Fibroblast of peridontal ligament (primary cell): ENCODE measurements around the gene SLC25A5.
"Not testable (repeated sequence)": the region's sequence is repeated elsewhere in the genome, so short reads cannot be mapped to it uniquely, and the experiment has no call there.

Experiments
- DNase-seq: peaks from one replicate; pipeline ENCODE4 v3.0.0-alpha.2; 2010; ENCODE audit errors: extremely low read depth

The SLC25A5 gene

DNA sequence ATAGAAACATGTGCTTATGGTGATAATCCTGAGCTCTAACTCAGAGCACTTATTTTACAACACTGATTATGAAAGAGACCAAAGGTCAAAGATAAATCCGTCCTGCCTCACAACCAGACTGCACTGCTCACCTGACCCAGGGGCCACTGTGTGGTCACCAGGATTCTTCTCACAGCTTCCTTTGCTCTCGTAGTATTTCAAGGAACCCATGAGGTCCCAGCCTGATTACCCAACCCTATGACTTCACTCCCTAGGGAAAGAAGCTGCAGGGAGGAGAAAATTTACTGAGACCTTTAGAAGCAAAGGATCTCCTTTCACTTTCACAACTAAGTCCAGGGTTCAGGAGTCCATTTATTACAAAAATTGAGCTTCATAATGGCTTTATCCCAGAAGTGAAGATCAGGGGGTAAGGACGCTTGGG lies 9.6 kb downstream of the SLC25A5 start:
- peak; percentile 87 for DNase-seq

DNA sequence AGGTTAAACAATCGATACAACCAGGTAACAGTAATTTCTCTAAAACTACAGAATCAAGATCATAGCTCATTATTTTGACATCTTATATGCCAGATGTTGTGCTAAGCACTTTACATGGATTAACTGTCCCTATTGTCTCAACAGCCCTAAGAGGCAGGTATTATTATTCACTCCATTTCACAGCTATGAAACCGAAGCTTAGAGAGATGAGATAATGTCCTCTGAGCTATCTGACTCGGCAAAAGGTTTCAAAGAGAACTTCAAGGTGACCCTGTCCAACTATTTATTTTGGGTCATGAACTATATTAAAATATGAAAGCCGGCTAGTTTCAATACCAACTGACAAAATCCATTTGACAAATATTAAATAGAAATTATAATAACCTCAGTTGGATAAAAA lies 10.3 kb downstream of the SLC25A5 start:
- no peak for DNase-seq

DNA sequence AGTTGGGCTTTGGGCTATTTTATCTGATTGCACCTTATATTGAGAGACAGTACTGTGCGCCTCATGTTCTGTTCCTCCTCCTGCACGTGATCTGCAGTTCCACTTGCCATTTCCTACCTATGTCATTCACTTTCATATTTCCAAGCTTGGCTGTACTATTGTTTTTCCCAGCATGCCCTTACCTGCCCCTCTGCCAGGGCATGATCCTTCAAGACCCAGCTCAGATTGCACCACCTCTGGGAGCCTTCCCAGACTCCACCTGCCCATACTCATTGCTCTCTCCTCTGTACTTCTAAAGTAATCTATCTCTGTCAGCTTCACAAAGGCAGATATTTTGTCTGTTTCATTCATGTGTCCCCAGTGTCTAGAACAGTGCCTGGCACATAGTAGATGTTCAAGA lies 11.6 kb downstream of the SLC25A5 start:
- no peak for DNase-seq

DNA sequence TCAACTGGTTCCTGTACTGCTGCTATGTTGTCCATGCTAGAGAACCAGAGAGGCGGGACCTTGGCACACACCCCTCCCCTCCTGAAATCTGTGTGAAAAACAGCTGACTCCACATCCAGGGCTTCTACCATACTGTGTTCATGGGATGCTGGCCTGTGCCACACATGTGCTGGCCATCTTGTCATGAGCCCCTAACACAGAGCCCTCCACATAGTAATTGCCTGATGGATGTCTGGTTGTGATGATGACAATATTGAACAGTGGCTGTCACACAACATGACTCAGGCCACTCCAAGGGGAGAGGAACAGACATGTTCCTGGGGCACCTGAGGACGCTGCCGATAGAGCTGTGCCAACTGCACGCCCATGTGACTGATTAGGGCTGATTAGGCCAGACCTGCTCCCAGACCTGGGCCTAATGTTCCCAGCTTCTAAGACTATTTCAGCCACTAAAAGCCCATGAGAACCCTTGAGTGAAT lies 13.1 kb downstream of the SLC25A5 start:
- DNase-seq: no peak

DNA sequence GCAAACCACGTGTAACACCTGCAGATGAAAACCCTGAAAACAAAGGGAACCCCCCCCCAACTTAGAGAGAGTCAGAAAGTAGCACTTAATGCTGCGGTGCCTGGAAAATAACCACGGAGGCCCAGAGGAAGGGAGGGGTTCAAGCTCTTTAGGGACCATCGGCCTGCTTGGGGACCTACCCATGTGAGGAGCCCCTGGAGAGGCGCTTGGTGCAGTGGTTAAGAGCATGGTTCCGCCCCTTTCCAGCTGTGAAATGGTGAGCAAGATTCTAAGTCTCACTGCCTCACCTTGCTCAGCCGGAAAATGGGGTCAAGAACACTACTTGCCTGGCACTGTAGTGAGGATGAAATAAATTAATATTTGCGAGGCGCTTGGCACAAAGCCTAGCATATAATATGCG lies 13.8 kb downstream of the SLC25A5 start:
- DNase-seq: no peak

DNA sequence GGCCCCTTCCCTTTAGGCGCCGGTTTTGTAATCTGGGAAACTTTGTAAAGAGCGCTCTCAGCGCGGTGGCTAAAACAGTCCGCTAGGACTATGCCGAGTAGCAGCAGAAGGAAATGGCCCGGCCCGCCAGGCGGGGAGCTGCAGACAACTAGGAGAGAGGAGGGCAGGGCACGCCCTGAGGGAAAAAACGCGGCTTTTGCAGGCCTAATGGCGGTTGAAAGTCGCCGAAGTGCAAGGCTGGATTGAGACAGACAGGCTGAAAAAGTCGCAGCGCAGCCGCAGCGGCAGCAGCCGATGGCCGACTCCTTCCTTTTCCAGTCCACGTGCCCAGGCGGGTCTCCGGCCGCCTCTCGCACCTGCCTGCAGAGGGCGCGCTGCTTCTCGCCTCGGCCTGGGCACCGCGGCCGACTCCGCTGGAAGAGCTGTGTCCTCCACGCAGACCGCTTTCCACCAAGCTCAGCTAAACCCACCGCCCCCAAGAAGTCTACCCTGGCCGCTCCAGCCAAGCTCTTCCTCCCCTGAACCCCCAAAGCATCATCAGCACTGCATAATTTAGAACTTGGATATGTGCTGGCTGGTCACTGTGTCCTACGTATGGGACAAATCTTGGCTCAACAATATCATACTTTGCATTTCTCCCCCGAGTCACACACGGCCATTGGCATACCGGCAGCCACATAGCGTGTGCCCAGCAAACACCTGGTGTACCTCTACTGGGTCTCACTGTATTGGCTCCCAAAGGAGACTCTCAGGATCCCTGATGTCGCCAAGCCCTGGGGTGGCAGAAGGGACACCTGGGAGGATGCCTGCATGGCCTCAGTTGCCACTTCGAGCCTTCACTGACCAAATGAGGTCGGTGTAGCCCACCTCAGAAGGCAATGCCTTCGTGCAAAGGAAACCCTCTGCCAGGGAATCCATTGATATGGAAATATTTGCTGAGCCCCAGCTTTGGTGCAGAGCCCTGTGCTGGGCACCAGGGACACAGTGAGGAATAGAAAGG lies 14.5 kb downstream of the SLC25A5 start:
- peak; percentile 40 for DNase-seq

DNA sequence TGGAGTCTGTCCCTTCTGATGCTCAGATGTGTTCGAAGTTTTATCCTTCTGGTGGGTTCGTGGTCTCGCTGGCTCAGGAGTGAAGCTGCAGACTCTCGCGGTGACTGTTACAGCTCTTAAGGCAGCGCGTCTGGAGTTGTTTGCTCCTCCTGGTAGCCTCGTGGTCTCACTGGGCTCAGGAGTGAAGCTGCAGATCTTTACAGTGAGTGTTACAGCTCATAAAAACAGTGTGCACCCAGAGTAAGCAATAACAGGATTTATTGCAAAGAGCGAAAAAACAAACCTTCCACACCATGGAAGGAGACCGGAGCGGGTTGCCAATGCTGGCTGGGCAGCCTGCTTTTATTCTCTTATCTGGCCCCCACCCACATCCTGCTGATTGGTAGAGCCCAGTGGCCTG lies 18.5 kb downstream of the SLC25A5 start:
- no peak for DNase-seq

DNA sequence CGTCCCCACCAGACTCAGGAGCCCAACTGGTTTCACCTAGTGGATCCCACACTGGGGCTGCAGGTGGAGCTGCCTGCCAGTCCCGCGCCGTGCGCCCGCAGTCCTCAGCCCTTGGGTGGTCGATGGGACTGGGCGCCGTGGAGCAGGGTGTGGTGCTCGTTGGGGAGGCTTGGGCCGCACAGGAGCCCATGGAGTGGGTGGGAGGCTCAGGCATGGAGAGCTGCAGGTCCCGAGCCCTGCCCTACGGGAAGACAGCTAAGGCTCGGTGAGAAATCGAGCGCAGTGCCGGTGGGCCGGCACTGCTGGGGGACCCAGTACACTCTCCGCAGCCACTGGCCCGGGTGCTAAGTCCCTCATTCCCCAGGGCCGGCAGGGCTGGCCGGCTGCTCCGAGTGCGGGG lies 19.5 kb downstream of the SLC25A5 start:
- not testable (repeated sequence) for DNase-seq

DNA sequence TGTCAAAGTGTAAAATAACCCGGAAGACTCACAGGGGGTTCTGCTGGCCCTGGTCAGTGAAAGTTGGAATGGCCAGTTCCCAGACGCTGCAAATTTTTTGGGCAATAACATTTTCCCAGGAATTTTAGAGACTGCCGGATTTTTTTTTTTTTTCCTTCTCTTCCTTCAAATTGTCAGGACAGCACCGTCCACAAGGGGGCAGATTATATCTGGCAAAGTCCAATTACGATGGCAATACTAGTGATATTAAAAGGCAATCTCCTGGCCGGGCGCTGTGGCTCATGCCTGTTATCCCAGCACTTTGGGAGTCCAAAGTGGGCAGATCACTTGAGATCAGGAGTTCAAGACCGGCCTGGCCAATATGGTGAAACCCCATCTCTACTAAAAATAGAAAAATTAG lies 20.5 kb downstream of the SLC25A5 start:
- DNase-seq: peak; percentile 69

DNA sequence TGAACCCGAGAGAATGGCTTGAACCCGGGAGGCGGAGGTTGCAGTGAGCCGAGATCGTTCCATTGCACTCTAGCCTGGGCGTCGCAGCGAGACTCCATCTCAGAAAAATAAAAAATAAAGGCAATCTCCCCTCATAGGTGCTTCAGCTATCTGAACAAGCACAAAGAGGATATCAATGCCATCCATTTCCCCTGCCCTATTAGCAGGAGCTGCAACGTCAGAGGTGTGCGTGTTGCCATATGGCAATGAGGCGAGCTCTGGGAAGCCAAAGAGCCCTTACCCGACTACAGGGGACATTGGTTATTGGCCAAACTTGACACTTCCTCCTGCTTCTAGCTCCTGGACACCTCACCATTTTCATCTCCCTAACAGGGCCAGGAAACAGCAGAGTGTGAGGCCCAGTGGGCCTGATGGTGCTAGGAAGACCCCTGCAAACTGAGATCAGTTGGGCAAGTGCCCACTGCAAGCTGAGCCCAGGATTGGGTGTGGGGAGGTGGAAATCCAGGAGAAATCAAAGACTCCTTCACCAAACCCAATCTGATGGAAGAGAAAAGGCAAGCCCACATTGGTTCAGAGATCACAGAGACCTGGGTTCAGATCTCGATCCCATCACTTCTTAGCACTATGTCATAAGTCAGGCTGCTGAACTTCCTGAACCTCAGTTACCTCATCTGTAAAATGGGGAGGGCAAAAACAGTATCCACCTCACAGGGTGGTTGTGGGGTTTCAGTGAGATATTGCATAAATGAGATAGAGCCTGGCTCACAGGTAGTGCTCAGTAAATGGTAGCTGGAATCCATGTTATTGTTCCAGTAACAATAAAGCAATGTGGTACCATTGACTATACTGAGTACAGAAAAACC lies 21.2 kb downstream of the SLC25A5 start:
- no peak for DNase-seq

DNA sequence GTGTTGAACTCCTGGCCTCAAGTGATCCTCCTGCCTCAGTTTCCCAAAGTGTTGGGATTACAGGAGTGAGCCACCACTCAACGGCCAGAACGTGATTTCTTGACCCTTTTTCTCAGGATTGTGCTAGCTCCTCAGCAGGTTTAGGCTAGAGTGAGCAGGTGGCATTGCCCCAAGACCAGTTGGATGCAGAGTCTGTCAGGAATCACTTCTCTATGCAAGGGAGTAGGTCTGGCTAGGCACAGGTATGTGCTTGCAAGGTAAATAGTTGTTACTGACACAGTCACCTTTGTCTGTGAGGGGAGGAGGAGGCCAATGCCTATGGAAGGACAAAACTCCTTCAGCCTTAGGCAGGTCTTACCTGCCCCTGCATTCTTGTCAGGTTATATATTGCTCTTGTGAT lies 24.2 kb downstream of the SLC25A5 start:
- DNase-seq: no peak

DNA sequence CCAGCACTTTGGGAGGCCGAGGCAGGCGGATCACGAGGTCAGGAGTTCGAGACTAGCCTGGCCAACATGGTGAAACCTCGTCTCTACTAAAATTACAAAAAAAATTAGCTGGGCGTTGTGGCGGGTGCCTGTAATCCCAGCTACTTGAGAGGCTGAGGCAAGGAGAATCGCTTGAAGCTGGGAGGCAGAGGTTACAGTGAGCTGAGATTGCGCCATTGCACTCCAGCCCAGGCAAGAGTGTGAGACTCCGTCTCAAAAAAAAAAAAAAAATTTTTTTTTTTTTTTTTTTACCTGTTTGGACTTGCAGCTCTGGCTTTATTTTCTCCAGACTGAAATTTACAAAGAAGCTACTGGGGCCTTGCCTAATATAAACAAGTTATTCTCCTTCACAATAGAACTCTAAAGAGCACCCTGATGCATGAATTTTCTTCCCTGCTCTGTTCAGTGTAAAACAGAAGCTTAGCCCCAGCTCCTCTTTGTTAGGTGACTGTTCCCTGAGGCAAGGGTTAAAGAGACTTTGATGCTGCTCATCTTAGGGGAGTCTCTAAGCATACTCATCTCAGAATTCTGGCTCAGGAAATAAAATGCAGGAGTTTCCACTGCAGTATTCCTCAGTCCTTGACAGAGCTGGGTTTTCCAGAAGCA lies 25.7 kb downstream of the SLC25A5 start:
- not testable (repeated sequence) for DNase-seq

DNA sequence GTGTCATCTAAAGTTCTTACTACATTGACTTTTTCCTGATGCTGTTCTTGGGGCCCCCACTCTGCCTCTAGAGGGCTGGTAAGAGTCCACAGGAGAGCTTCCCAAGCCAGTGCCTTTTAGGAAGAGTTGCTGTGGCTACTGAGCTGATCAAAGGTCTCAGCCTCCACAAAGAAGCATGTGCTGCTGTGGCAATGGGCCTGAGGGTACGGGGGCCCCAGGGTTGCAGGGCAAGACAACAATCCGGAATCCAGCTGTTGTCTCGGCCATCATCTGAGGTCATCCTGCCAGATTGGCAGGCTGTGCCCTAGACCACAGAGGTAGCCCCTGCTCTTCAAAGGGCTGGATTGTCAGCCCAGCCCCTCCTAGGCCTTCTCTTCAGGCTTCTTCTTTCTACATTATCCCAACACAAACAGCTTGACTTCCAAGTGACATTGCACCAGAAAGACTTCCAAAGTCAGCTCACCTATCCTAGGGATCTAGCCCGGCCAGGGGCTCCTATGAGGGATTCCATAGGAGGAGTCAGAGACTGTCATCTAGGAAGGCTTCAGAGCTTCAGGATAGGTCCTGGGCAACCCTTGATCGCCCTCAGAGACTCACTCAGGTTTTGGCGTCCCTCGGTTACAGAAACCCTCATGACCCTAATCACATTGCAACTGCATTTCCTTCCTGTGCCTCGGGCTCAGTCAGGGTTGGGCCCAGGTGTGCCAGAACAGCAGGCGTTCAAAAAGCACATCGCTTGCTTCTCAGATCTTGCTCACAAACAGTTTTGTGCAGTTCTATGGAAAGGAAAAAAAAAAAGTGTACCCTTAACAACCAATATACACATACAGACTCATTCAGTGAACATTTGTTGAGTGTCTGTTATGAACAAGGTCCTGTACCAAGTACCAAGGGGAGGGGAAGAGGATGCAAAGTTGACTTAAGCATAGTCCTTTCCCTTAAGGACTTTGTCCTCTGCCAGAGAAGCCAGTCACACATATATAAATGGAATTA lies 27.8 kb downstream of the SLC25A5 start:
- DNase-seq: no peak

DNA sequence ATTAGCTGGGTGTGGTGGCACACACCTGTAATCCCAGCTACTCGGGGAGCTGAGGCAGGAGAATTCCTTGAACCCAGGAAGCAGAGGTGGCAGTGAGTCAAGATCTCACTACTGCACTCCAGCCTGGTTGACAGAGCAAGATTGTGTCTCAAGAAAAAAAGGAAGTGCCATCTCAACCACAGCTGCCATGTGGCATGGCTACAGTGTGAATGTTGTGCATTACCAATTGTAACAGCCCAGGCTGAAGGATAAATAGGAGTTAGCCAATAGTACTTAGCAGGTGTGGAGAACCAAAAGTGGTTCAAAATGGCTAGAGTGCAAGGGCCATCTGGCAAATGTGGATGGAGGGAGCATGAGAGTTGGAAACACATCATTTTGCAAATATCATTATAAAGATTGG lies 28.9 kb downstream of the SLC25A5 start:
- no peak for DNase-seq

DNA sequence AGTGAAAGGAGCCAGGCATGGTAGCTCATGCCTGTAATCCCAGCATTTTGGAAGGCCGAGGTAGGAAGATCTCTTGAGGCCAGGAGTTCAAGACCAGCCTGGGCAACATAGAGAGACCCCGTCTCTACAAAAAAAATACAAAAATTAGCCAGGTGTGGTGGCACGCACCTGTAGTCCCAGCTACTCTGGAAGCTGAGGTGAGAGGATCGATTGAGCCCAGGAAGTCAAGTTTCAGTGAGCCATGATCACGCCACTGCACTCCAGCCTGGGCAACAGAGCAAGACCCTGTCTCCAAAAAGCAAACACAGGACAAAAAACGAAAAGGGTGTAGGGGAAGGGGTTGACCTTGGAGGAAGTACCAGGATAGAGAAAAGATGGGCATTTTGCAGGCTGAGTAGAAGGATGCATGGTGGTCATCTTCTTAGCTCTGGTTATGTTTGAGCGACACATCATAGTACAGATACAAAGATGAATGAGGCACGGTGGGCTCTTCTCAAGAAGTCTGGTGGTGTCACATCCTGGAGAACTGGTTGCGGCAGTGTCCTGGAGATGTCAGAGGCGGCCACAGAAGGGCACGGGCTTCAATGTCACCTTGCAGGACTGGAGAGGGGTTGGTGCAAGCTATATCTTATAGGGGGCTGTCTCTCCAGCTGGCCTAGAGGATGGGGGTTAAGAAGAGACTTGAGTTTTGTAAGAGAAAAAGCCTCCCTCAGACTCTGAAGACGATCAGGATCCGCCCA lies 32.0 kb downstream of the SLC25A5 start:
- DNase-seq: no peak

DNA sequence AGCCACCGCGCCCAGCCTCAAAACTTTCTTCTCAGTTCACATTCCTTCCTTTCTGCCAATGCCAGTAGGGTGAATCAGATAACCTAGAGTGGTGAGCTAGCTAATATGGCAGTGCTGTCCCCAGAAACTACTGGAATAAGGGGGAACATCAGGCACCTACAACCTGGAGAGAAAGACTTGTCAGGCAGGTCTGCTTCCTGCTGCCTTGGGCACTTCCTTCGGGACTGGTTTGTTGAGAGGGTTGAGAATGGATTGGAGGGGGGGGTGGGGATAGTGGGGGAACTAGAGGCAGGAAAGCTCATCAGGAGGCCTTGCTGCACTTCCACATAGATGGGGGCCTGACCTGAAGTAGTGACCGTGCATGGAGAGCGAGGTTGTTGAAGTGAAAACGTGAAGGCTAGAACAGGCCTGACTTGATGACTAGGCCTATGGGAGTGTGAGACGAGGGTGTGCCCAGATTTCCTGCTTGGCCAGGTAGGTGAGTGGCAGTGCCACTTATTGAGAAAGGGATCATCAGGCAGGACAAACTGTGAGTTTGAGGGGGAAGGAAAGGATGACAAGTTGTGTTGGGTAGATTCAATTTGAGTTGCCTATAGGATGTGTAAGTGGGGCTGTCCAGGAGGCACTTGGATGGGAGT lies 33.4 kb downstream of the SLC25A5 start:
- DNase-seq: no peak

DNA sequence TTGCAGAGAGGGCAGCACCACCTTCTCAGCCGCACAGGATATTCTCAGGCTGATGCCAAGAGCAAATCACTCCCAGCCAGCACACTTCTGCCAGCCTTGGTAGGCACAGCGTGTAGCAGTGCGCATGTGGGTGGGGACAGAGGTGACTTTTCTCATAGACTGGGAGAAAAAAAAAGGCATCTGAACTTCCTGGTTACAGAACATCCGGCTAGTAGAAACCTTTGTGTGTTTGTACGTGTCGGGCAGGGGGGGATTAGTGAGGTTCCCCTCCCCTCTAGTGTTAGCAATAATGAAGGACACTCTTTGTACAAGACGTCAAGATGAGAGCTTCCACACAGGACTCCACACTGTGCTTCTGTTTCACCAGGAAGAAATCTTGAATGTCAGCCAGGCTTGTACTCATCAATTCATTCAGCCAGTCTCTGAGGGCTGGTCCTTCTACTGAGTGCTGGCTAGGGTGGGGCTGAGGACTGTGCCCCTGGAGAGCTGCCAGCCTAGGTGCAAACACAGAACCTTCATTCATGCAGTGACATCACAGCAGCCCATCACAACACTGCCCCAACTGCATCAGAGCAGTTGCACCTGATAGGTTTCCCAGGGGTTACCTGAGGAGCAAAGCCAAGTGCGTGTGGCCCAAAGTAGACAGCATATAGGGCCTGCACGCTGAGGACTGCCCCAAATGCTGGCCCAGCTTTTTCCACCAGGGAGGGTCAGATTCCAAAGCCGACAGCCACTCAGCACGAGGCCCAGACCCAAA lies 34.7 kb downstream of the SLC25A5 start:
- DNase-seq: peak; percentile 47

DNA sequence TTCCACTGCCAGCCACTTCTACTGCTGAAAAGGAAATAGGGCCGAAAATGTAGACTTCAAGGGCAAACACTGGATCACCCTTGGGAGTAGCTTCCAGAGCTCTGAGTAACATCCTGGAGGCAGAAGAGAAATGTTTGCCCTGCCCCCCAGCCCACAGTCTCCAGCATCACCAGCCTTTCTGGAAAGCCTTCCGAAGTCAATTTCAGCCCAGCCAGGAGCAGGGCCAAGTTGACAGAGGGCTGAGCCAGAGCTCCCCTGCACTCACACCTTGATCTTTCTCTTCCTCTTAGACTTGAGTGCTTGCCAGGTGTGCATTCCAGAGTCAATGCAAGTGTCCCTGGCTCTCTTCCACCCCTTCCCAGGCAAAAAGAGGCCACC lies 35.2 kb downstream of the SLC25A5 start:
- DNase-seq: peak; percentile 90

DNA sequence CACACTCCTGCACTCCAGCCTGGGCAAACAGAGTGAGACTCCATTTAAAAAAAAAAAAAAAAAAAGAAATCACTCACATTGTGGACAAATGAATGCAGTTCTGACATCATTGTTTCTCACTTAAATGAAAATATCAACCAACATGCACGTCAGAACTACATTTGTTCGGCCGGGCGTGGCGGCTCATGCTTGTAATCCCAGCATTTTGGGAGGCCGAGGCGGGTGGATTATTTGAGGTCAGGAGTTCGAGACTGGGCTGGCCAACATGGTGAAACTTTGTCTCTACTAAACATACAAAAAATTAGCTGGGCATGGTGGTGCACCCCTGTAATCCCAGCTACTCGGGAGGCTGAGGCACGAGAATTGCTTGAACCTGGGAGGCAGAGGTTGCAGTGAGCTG lies 36.9 kb downstream of the SLC25A5 start:
- not testable (repeated sequence) for DNase-seq
